HG02938 (cell line): ENCODE results near the gene OR6Q1.
"Not testable (repeated sequence)": the region's sequence is repeated elsewhere in the genome, so short reads cannot be mapped to it uniquely, and the experiment has no call there.

Experiments
- ATAC-seq: cut with Tn5 transposase; IDR thresholded peaks from one replicate; pipeline ENCODE4 v1.9.1; 2021; ENCODE audit warnings: mild to moderate bottlenecking, moderate library complexity; ENCODE audit not compliant: unreplicated experiment

Gene OR6Q1

GRCh38 chr11:58030653-58031052 is at the start of gene OR6Q1:
OR6Q1 (plus strand) TSS chr11:58030953; CDS start chr11:58030953, 0 bp downstream.
- no peak for ATAC-seq

DNA sequence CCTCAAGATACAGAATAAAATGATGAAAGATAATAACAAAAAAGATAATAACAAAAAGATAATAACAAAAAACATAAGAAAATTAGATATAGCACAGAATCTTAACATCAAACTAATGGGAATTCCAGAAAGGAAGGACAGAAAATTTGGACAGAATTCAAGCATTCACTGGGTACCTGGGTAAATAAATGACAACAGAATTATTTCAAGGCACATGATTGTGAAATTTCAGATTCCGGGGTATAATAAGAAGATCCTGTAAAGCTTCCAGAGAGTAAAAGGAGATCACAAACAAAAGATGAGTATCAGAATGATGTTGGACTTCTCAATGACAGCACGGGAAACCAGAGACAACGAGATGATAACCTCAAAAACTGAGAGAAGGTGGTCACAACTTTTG is 49.2 kb upstream of the OR6Q1 start:
- no peak for ATAC-seq

GRCh38 chr11:57982776-57983175 is 48.0 kb upstream of the OR6Q1 start:
- ATAC-seq = no peak

DNA sequence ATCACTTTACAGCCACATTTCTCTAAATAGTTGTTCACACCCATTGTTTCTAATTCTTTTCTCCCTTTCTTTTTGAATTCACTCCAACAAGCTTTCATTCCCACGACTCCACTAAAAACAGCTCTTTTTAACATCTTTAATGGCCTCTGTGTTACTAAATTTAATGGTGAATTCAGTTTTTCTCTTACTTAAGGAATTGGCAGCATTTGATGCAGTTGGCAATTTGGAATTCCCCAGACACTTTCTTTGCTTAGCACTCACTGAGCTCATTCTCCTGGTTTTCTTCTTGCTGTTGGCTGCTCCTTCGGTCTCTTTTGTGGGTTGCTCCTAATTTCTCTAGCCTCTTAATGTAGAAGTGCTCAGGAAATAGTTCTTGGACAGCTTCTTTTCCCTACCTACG is 47.6 kb upstream of the OR6Q1 start:
- ATAC-seq = no peak

GRCh38 chr11:57999523-57999922 is 31.2 kb upstream of the OR6Q1 start:
- ATAC-seq = not testable (repeated sequence)

GRCh38 chr11:58000021-58000420 is 30.7 kb upstream of the OR6Q1 start:
- ATAC-seq = not testable (repeated sequence)

DNA sequence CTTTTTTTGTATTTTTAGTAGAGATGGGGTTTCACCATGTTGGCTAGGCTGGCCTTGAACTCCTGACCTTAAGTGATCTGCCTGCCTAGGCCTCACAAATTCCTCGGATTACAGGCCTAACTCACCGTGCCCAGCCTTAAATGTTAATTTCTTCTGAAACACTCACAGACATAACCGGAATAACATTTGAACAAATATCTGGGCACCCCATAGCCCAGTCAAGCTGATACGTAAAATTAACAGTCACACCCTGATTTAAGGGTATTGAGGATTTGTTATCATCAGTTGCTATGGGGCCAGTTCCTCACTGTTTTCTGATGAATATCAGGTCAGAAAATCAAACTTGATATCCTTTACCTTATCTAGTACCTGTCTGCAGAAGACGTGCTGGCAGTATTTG is 30.1 kb upstream of the OR6Q1 start:
- no peak for ATAC-seq

GRCh38 chr11:58003036-58003435 is 27.7 kb upstream of the OR6Q1 start:
- ATAC-seq = no peak

- ATAC-seq = no peak
These were observed 27.2 kb upstream of the OR6Q1 start for GRCh38 chr11:58003591-58003990.

DNA sequence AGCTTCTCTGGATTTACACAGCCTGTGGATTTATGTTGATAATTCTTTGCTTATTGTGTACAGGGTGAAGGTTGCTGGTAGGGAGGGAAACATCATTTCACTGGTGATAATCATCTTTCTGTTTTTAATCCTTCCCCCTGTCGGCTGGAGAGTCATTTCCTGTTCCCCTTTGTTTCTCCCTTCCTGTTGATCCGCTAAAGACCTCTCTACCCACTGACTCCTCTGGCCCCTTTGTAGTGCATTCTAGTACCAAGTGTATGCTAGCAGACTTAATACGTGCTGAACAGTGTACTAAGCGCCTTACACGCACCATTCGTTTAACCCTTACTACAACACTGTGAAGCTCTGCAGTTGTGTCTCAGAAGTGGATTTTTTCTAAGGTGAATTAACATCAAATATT is 26.1 kb upstream of the OR6Q1 start:
- ATAC-seq = no peak

DNA sequence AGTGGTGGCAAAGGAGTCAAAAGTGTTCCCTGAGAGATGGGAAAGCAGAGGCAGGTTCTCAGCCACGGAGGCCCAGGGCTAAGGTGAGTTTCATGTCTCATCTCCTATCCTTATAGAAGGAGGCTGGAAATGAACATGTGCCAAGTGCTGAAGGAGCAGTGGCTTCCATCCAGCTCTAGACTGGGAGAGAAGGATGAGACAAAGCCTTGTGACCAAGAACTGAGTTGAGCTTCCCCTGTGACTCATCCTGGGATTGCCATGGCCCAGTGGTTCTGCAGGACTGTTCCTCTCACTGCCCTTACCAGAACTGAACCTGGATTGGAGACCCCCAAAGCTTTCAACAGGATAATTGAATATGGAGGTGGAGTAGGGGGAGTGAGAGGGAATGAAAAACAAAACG is 23.8 kb upstream of the OR6Q1 start:
- no peak for ATAC-seq

DNA sequence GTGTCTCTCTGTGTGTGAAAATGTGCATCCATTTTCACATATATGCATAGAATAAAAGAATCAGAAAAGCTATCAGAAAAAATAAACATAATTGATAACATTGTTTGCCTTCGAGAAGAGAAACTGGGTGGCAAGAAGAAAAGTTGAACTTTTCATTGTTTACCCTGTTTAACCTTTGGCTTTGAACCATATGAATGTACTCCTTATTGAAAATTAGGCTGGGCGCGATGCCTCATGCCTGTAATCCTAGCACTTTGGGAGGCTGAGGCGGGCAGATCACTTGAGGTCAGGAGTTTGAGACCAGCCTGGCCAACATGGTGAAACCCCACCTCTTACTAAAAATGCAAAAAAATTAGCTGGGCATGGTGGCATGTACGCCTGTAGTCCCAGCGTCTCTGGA is 19.0 kb upstream of the OR6Q1 start:
- ATAC-seq = no peak

GRCh38 chr11:58023435-58023931 is 7.3 kb upstream of the OR6Q1 start, which contains the start of gene OR9Q1:
OR9Q1 (plus strand) TSS chr11:58023881; CDS start chr11:58179445, 155,564 bp downstream.
- no peak for ATAC-seq

- ATAC-seq = no peak
These were observed 6.1 kb upstream of the OR6Q1 start for GRCh38 chr11:58024601-58025091.

DNA sequence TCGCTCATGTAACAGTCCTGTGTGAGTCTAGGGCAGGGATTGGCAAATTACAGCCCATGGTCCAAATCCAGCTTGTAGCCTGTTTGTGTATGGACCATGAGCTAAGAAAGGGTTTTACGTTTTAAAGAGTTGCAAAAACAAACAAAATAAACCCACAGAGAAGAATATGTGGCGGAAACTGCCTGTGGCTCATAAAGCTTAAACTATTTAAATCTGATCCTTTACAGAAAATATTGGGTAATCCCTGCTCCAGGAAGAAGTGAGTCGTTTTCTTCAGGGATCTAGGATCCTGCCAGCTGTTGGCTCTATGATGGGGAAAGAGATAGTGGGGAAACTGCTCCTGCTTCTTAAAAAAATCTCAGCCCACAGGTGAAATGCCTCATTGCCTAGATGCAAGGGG is 3.4 kb upstream of the OR6Q1 start:
- ATAC-seq = no peak

GRCh38 chr11:58028687-58029411 is 1.9 kb upstream of the OR6Q1 start:
- ATAC-seq = no peak

DNA sequence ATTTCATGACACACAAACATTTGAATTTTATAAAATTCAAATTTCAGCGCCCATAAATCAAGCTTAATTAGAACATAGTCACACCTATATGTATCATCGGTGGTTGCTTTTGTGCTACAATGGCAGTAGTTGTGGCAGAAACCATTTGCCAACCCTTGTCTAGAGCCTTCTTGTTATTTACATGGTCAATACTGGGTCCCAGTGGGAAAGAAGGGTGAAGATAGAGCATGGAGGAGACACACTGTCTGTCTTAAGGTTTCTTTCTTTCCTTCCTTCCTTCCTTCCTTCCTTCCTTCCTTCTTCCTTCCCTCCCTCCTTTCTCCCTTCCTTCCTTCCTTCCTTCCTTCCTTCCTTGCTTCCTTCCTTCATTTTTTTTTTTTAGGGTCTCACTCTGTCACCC is 3.7 kb downstream of the OR6Q1 start:
- no peak for ATAC-seq

- ATAC-seq = no peak
These were observed 8.8 kb downstream of the OR6Q1 start for GRCh38 chr11:58039589-58039988.

DNA sequence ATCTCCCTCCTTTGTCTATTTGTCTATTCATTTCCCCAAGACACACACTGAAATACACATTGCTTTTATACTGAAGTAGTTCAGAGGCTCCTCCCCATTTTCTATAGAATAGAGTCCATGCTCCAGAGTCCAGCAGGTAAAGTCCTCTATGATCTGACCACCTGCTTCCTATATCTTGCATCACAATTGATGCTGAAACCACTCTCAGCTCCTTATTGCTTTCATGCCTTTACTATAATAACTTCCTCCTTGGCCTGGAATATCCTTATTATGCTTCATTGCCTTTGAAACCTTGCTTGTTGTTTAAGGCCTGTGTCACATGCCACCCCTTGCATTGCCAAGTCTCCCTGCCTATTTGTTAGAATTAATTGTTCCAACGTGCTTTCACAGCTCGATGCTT is 12.6 kb downstream of the OR6Q1 start:
- ATAC-seq = no peak

- ATAC-seq = no peak
These were observed 15.5 kb downstream of the OR6Q1 start for GRCh38 chr11:58046231-58046630.

GRCh38 chr11:58047818-58048217 is 17.1 kb downstream of the OR6Q1 start:
- ATAC-seq = no peak

GRCh38 chr11:58055806-58056401 is 25.2 kb downstream of the OR6Q1 start:
- ATAC-seq = no peak
